Stimulated activated CD4-positive, alpha-beta T cell treated with anti-CD3 and anti-CD28 coated beads, Interleukin-1b, Interleukin-23, amount 100 ng/mL, for 24 hours (primary cell): ENCODE data around the gene MNAT1.

Experiments
- DNase-seq, 4 experiments: peaks; one replicate each; pipeline ENCODE4 v3.0.0-alpha.2; 2020; ENCODE audit warnings: low read depth in 4 of 4, low spot score in 1 of 4

MNAT1 gene

GRCh38 chr14:60956632-60957031 lies 222.1 kb downstream of the MNAT1 start:
- no peak for DNase-seq

GRCh38 chr14:60958146-60958545 lies 223.6 kb downstream of the MNAT1 start:
- DNase-seq: no peak

DNA sequence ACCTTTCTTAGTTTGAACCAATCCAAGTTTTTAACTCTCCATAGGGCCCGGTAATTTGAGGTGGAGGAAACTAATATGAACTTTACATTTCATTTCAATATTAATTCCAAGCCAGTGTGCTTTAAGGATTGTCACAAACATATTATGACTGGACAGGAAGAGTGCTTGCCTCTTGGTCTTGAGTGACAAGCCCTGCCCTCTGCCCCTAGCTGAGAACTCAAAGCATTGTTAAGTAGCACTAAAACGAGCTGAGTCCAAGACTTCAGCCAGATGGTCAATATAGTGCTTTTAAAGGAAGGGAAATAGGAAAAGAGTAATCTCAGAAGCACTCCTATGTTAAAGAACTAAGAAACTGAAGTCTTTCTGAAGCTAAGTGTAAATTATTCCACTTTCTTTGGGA lies 229.2 kb downstream of the MNAT1 start:
- DNase-seq: no peak

- no peak for DNase-seq
Measured at GRCh38 chr14:60964904-60965303, 230.3 kb downstream of the MNAT1 start.

DNA sequence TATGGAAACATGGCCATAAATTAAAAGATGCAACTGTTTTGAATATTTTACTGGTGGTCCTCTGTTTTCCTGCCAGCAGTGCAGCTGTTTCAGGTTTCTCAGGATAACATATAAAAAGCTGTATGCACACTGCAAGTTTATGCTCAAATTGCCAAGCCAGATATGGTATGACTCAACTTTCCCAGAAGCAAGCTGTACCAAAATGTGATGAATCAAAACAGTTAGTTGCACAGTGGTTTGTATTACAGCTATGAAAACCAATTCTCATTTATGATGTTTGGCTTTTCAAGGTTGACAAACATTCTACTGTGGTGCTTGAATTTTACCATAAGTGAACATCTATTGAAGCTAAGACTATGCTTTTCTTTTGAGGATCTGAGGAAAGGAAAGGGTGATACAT lies 230.8 kb downstream of the MNAT1 start:
- no peak for DNase-seq

DNA sequence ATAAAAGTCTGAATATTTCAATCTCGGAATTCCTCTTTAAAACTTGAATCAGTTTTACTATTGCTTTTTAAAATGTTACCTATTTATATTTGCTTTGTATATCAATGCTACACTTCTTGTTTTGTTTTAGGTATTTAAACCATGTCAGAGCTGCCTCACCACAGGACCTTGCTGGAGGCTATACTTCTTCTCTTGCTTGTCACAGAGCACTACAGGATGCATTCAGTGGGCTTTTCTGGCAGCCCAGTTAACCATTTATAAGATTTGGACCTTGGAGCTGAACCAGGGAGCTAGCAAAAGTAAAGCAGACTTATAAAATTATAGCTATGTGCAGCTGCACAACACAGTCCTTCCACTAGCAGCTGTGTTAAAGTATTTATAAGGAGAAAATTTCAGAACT lies 233.5 kb downstream of the MNAT1 start:
- no peak for DNase-seq

- DNase-seq: no peak
Measured at GRCh38 chr14:60968671-60969070, 234.1 kb downstream of the MNAT1 start.

GRCh38 chr14:60970146-60970545 lies 235.6 kb downstream of the MNAT1 start:
- DNase-seq: no peak

DNA sequence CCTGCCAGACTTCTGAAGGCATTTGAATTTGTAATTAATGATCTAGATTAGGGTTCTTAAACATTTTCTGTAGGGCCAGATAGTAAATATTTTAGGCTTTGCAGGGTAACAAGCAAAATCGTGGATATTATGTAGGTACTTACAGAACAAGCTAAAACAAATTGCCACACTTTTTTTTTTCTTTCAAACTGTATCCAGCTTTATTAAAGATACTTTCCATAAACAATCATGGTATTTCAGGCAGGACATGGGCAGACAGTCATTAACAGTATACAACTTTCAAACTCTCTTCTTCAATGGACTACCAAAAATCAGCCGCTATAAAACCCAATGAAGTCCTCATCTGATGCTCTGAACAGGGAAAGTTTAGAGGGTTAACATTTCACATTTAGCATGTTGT lies 236.7 kb downstream of the MNAT1 start:
- DNase-seq: no peak

DNA sequence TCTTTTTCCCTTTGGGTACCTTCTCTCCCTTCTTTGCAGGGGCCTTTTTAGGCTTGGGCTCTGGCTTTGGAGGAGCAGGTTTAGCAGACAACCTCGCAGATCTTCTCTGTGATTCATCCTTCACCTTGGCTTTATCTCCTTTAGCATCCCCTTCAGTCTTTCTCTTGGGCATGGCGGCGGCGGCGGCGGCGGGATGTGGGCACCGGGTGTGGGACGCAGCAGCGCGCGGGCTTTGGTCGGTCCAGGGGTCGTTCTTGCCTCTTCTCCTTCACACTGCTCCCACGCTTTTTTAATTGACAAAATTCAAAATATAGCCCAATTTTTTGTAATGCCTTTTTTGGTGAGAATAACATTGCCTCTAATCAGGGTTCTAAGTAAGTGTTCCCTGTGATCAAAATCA lies 237.7 kb downstream of the MNAT1 start:
- DNase-seq: no peak

GRCh38 chr14:60973070-60973469 lies 238.5 kb downstream of the MNAT1 start:
- DNase-seq: no peak

DNA sequence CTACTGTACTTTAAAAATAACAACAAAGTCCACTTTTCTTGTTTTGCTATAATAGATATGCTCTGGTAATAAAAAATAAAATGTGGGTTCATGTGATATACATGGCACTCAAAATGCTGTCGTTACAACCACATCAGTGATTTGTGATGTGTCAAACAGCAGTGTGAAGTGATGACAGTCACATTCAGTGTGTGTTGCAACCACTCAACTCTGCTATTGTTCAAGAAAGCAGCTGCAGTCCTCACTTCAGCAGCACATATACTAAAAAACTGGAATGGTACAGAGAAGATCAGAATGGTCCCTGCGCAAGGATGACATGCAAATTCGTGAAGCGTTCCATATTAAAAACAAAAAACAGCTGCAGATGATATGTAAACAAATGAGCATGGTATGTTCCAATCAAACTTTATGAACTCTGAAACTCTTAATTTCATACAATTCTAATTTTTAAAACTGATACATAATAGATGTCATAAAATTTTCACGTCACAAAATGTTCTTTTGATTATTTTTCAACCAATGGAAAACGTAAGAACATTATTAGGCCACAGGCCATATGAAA lies 239.6 kb downstream of the MNAT1 start:
- DNase-seq: no peak

GRCh38 chr14:60975551-60975950 lies 241.0 kb downstream of the MNAT1 start:
- no peak for DNase-seq

GRCh38 chr14:60977847-60978246 lies 243.3 kb downstream of the MNAT1 start:
- DNase-seq: no peak

DNA sequence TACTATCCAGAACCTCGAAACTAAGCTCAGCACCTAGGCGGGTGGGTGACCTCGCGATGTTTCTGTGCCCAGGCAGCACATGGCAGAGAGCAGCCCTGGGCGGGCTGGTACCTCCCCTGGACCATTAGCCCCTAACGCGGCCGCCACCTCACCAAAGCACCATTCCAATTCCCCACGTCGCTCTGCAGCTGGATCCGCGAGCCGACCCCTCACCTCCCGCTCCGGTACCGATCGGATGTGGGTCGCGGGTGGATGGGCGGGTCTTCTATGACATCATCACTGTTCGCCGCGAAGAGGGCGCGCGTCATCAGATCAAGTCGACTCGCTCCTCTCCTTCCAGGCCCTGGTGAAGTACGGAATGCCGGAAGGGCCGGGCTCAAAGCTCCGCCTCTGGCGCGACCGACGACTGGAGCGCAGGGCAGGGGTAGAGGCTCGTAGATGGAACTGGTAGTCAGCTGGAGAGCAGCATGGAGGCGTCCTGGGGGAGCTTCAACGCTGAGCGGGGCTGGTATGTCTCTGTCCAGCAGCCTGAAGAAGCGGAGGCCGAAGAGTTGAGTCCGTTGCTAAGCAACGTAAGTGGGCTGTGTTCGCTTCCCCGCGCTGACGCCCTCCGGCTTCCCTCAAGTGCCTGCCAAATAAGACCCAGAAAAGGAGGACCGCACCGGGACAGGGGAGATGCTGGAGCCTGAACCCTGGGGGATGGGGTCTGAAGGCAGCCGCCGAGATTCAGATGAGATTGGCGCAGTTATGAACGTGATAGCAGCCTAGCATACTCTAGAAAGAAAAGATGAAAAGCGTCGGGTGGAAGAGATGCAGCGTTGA lies 246.5 kb downstream of the MNAT1 start, which contains the start of the genes SLC38A6 and TRMT5:
Gene SLC38A6 (plus strand): TSS at position 435 of the 822 bp plus-strand sequence. CDS start 33 bp downstream, at position 468.
Gene TRMT5 (minus strand): TSS at position 269 of the 822 bp plus-strand sequence. CDS start 106 bp downstream, at position 163.
- peak; percentile 79 to 86 (median 83) for DNase-seq

GRCh38 chr14:60981633-60982455 lies 247.3 kb downstream of the MNAT1 start:
- DNase-seq: no peak

- DNase-seq: no peak
Measured at GRCh38 chr14:60984196-60984595, 249.6 kb downstream of the MNAT1 start.

DNA sequence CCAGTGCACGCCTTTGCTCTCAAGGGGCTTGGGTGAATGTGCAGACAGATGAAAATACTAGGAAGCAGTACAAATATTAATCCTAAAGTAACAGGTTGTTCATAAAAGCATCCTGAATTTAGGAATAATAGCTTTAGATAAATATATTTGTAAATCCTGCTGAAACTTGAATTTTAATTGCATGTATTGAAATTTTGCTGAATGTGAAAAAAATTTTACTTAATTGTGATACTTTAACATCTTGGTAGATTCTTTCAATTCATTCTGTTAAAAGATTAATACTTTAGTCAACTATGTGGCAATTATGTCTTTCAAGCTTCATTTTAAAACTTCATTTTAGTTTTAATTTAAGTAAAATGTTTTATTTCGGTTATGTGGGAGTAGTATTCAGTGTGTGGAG lies 251.9 kb downstream of the MNAT1 start:
- no peak for DNase-seq

GRCh38 chr14:60989599-60989998 lies 255.0 kb downstream of the MNAT1 start:
- DNase-seq: no peak

DNA sequence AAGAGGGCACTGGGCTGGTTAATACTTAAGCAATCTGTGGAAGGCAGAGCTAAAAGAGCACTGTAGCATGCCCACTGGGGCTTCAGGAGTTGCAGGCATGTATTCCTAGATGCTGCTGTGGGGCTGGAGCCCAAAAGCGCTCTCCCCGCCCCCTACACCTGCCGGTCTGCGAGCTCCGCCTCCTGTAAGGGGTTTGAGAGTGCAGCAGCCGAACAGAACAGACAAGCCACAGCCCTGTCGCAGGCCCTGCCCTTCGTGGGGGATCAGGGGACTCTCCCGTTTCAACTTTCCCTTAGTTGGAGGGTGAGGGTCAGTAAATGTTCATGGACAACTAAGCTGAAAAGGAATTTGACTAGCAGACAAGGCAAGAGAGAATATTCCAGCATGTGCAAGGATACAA lies 264.1 kb downstream of the MNAT1 start:
- DNase-seq: no peak

- no peak for DNase-seq
Measured at GRCh38 chr14:60999536-60999935, 265.0 kb downstream of the MNAT1 start.

DNA sequence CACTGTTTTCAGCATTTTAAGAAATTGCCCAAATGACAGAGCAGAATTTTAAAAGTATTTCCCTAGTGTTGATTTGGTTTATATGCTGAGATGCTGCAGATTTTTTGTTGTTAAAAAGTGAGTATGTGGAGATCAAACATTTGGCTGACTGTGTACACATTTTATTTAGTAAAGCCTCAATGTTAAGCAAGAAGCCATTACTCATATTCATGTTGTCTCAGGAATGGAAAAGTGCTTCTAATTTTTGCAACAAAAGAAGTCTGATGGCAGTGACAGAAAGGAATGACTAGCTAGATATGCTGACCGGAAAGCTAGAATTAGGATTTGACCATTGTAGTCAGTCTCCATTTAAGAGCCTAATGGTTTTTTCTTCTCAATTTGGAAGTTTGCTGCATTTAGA lies 269.0 kb downstream of the MNAT1 start:
- DNase-seq: no peak
